Karpas-422 (cell line): ENCODE measurements around the gene ELF5. TPM values are rescaled to one million over a fixed set of nuclear protein-coding genes. Genes with fewer than 3 reads are reported as not detected.

Experiments used
- DNase-seq: peaks from one replicate; pipeline ENCODE4 v3.0.0-alpha.2; 2015
- H2AFZ ChIP-seq: fragments of 200-600 bp; sonication (generic); 2 replicates; pipeline ENCODE4 v1.6.1; 2014; ENCODE audit warnings: antibody characterized with exemption, low read length, mixed read lengths
- H3K27ac ChIP-seq: fragments of 200-600 bp; sonication (generic); 2 replicates; pipeline ENCODE4 v1.5.1; 2014; ENCODE audit warnings: mild to moderate bottlenecking, low read length, moderate library complexity
- H3K27me3 ChIP-seq: fragments of 200-600 bp; sonication (generic); 2 replicates; pipeline ENCODE4 v1.6.1; 2014; ENCODE audit warnings: low read length, mixed read lengths
- H3K36me3 ChIP-seq: fragments of 200-600 bp; sonication (generic); 2 replicates; pipeline ENCODE4 v1.6.1; 2014; ENCODE audit warnings: low read length, mixed read lengths; ENCODE audit not compliant: insufficient read depth
- H3K4me1 ChIP-seq: fragments of 200-600 bp; sonication (generic); 2 replicates; pipeline ENCODE4 v1.6.1; 2014; ENCODE audit warnings: mild to moderate bottlenecking, low read length, mixed read lengths
- H3K4me2 ChIP-seq: fragments of 200-600 bp; sonication (generic); 2 replicates; pipeline ENCODE4 v1.6.1; 2014; ENCODE audit warnings: low read length, low read depth, mild to moderate bottlenecking; ENCODE audit not compliant: poor library complexity, severe bottlenecking
- H3K4me3 ChIP-seq: fragments of 200-600 bp; sonication (generic); 2 replicates; pipeline ENCODE4 v1.5.1; 2014; ENCODE audit warnings: mild to moderate bottlenecking, antibody characterized with exemption, low read length, mixed read lengths
- H3K79me2 ChIP-seq: fragments of 200-600 bp; sonication (generic); 2 replicates; pipeline ENCODE4 v1.6.1; 2014; ENCODE audit warnings: mild to moderate bottlenecking, low read length, mixed read lengths
- H3K9ac ChIP-seq: fragments of 200-600 bp; sonication (generic); 2 replicates; pipeline ENCODE4 v1.6.0; 2014; ENCODE audit warnings: low read length
- H3K9me2 ChIP-seq: fragments of 200-600 bp; sonication (generic), shearing (Covaris generic); replicated peaks from 2 replicates; pipeline ENCODE4 v1.6.0; 2014; ENCODE audit warnings: mild to moderate bottlenecking, low read length, moderate library complexity; ENCODE audit not compliant: insufficient read depth
- H3K9me3 ChIP-seq: fragments of 300-700, 200-600 bp; sonication (generic); 2 replicates; pipeline ENCODE4 v1.6.1; 2014; ENCODE audit warnings: low read length, mixed read lengths
- H4K20me1 ChIP-seq: fragments of 200-600 bp; sonication (generic); 2 replicates; pipeline ENCODE4 v1.6.1; 2014; ENCODE audit warnings: mild to moderate bottlenecking, antibody characterized with exemption, low read length, low read depth; ENCODE audit not compliant: insufficient read depth
- total RNA-seq: library from RNA; depleted of rRNA; stranded (reverse); fragments of >200 nt; shearing (Covaris generic); gene quantifications from 2 replicates; pipeline ENCODE4 v1.2.3, GENCODE V29; 2014; ENCODE audit warnings: low replicate concordance

The ELF5 gene
- total RNA-seq, 1 experiment from 2014 or later: not detected

DNA sequence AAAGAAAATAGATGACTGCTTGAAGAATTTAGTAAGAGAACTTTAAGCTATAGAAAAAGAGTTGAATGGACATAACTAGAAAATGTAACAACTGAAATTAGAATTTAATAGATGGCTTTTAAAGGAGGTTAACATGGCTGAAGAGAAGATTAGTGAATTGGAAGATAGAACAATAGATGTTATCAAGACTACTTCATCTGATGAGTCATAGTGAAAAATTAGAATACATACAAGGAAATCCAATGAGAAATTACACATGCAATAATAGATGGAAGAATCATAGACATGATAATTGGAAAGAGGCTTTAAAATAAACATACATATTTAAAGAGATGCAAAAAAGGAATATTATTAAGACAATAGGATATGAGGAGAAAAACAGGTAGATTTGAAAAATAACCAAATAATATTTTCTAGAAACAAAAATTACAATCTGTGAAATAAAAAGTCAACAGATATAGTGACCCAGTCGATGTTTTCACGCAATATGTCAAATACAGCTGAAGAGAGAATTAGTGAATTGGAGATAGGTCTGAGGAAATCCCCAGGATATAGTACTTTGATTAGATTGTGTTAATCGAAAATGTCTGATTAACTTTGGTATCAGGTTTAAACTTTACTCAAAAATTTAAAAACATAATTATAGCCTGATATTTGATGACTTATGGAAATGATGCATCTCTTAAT lies 46.6 kb downstream of the ELF5 start:
- H3K9me2 ChIP-seq: no peaks in the 10 kb centered on the region
- no peaks in the 10 kb centered on the region for H4K20me1 ChIP-seq
- H3K4me2 ChIP-seq: no peak overlapping the region
- H3K9ac ChIP-seq: no peak overlapping the region
- H3K4me3 ChIP-seq: no peak overlapping the region
- peaks cover 11% of the 10 kb centered on the region for H3K9me3 ChIP-seq
- no peak overlapping the region for H2AFZ ChIP-seq
- no peak overlapping the region for H3K27ac ChIP-seq
- no peaks in the 10 kb centered on the region for H3K79me2 ChIP-seq
- peaks cover 7% of the 10 kb centered on the region; the same call in 1 of the 2 replicates for H3K4me1 ChIP-seq
- peaks cover 20% of the 10 kb centered on the region for H3K36me3 ChIP-seq
- DNase-seq: no peak
- H3K27me3 ChIP-seq: no peaks in the 10 kb centered on the region

- Histone ChIP-seq H3K36me3 (peaks cover 20% of the 10 kb centered on the region), H3K4me1 (peaks cover 7% of the 10 kb centered on the region; the same call in 1 of the 2 replicates), H3K4me3 (no peak overlapping the region), H3K9me2 (no peaks in the 10 kb centered on the region), H3K4me2 (no peak overlapping the region), H2AFZ (no peak overlapping the region), H3K9ac (no peak overlapping the region), H3K9me3 (peaks cover 11% of the 10 kb centered on the region), H3K27ac (no peak overlapping the region), H4K20me1 (no peaks in the 10 kb centered on the region), H3K79me2 (no peaks in the 10 kb centered on the region), H3K27me3 (no peaks in the 10 kb centered on the region)
- no peak for DNase-seq
Observed at GRCh38 chr11:34464591-34465051, 49.0 kb downstream of the ELF5 start.

- no peaks in the 10 kb centered on the region for H3K79me2 ChIP-seq
Observed at GRCh38 chr11:34461215-34461614, 52.4 kb downstream of the ELF5 start.

DNA sequence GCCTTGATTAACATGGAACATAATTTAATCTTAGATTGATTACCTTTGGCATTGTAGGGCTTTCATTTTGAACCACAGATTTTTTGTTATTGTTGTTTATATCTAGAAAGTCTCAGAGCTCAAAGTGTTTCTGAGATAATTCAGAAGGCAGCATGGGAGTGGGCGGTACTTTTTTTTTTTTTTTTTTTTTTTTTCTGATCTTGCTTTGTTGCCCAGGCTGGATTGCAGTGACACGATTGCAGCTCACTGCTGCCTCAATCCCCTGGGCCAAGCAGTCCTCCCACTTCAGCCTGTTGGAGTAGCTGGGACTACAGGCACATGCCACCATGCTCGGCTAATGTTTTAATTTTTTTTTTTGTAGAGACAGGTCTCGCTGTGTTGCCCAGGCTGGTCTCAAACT lies 53.3 kb downstream of the ELF5 start:
- no peaks in the 10 kb centered on the region for H3K4me1 ChIP-seq
- no peaks in the 10 kb centered on the region for H3K27me3 ChIP-seq
- H3K36me3 ChIP-seq: peaks cover 13% of the 10 kb centered on the region
- 0 out of 2 replicates have a peak, but pooled peaks cover under 1% of the 10 kb centered on the region for H3K9me3 ChIP-seq
- H2AFZ ChIP-seq: no peak overlapping the region
- no peak for DNase-seq
- H3K9me2 ChIP-seq: no peaks in the 10 kb centered on the region
- H4K20me1 ChIP-seq: no peaks in the 10 kb centered on the region
- no peaks in the 10 kb centered on the region for H3K79me2 ChIP-seq
- H3K4me2 ChIP-seq: no peak overlapping the region
- H3K27ac ChIP-seq: no peak overlapping the region
- no peak overlapping the region for H3K4me3 ChIP-seq
- H3K9ac ChIP-seq: no peak overlapping the region

More at GRCh38 chr11:34461215-34461614, 52.4 kb downstream of the ELF5 start:
- Histone ChIP-seq H3K27ac (no peak overlapping the region), H3K9me3 (0 out of 2 replicates have a peak, but pooled peaks cover 3% of the 10 kb centered on the region), H2AFZ (no peak overlapping the region), H3K4me2 (no peak overlapping the region), H3K4me3 (no peak overlapping the region), H3K4me1 (no peaks in the 10 kb centered on the region), H3K27me3 (no peaks in the 10 kb centered on the region), H3K9ac (no peak overlapping the region), H3K36me3 (peaks cover 22% of the 10 kb centered on the region), H4K20me1 (no peaks in the 10 kb centered on the region), H3K9me2 (no peaks in the 10 kb centered on the region)
- DNase-seq: no peak

DNA sequence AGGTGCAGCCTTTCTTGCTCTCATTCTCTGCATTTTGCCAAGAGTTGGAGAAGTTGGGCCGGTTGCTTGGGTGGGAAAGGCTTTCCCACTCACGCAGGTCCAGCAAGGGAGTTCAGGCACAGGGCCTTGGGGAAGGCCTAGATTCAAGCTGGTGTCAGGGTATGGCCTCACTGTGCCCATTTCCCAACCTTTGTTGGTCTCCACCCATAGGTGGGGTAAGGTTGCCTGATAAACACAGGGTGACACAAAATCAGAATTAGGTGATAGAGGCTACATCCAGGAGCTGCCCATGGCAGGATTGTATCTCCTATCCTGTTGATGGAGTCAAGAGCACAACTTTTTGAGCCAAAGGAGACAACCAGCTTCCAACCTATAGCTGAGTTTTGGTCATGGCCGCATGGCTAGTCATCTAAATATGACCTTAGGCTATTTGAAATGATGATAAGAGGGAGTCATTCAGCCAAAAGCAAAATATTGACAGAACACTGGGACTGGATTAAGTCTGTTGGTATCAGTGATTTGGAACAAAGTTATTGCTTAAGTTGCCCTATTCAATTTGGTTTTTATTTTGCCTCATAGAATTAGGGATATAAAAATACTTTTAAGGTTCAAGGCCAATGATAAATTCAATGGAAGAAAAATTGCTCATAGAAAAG lies 54.0 kb downstream of the ELF5 start:
- no peak for DNase-seq
- H3K9me3 ChIP-seq: no peaks in the 10 kb centered on the region
- H3K27ac ChIP-seq: no peak overlapping the region
- H3K36me3 ChIP-seq: peaks cover 8% of the 10 kb centered on the region; the same call in 1 of the 2 replicates
- no peaks in the 10 kb centered on the region for H4K20me1 ChIP-seq
- no peaks in the 10 kb centered on the region for H3K4me1 ChIP-seq
- H3K9me2 ChIP-seq: no peaks in the 10 kb centered on the region
- no peak overlapping the region for H2AFZ ChIP-seq
- H3K4me3 ChIP-seq: no peak overlapping the region
- H3K79me2 ChIP-seq: no peaks in the 10 kb centered on the region
- no peak overlapping the region for H3K4me2 ChIP-seq
- H3K9ac ChIP-seq: no peak overlapping the region
- H3K27me3 ChIP-seq: no peaks in the 10 kb centered on the region

DNA sequence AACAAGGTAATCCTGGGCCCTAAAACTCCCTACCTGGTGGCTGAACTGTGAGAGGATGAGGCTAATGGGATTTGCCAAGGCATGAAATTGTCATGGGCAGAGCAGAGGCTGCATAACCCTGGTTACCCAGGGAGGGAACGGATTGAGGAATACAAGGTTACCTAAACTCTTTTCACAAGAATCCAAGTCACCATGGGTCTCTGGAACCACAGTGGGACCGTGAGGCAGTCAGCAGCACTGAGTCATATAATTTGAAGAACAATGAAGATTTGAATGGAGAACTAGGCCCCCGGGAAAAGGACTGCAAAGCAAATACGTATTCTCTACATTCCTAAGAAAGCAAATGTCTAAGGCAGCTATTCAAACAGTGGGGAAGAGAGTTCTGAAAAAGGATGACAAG lies 55.1 kb downstream of the ELF5 start:
- H2AFZ ChIP-seq: no peak overlapping the region
- no peak overlapping the region for H3K4me3 ChIP-seq
- H3K27ac ChIP-seq: no peak overlapping the region
- H3K36me3 ChIP-seq: peaks cover 15% of the 10 kb centered on the region
- H3K9ac ChIP-seq: no peak overlapping the region
- H3K27me3 ChIP-seq: no peaks in the 10 kb centered on the region
- no peaks in the 10 kb centered on the region for H4K20me1 ChIP-seq
- H3K9me2 ChIP-seq: no peaks in the 10 kb centered on the region
- no peaks in the 10 kb centered on the region for H3K79me2 ChIP-seq
- no peak for DNase-seq
- no peaks in the 10 kb centered on the region for H3K4me1 ChIP-seq
- H3K4me2 ChIP-seq: no peak overlapping the region
- H3K9me3 ChIP-seq: no peaks in the 10 kb centered on the region

DNA sequence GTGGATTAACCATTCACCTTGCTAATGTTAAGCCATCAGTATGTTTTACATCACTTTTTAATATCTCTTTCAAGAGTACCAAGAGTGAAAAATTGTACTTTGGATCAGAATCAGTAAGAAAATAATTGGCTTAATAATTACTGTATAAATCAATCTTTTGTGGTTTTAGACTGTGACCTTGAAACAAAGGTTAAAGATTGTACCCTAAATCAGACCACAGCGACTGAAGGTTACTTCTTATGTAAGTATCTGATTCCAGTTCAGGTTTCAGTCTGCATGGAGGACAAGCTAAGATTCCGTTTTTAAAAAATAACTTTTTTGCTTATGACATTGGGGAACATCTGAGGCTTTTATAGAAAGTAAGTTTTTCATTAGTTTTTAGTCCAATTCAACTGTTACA lies 56.0 kb downstream of the ELF5 start:
- Histone ChIP-seq H3K27ac (no peak overlapping the region), H3K4me1 (no peaks in the 10 kb centered on the region), H4K20me1 (no peaks in the 10 kb centered on the region), H3K79me2 (no peaks in the 10 kb centered on the region), H3K9me2 (no peaks in the 10 kb centered on the region), H2AFZ (no peak overlapping the region), H3K9ac (no peak overlapping the region), H3K9me3 (no peaks in the 10 kb centered on the region), H3K4me3 (no peak overlapping the region), H3K27me3 (no peaks in the 10 kb centered on the region), H3K4me2 (no peak overlapping the region), H3K36me3 (peaks cover 22% of the 10 kb centered on the region)
- no peak for DNase-seq

GRCh38 chr11:34454308-34455032 lies 59.1 kb downstream of the ELF5 start:
- no peak overlapping the region for H2AFZ ChIP-seq
- H4K20me1 ChIP-seq: no peaks in the 10 kb centered on the region
- no peak overlapping the region for H3K4me3 ChIP-seq
- no peak overlapping the region for H3K9ac ChIP-seq
- H3K4me1 ChIP-seq: no peaks in the 10 kb centered on the region
- no peak overlapping the region for H3K27ac ChIP-seq
- H3K79me2 ChIP-seq: no peaks in the 10 kb centered on the region
- no peak for DNase-seq
- H3K4me2 ChIP-seq: no peak overlapping the region
- H3K36me3 ChIP-seq: peaks cover 22% of the 10 kb centered on the region
- H3K9me2 ChIP-seq: no peaks in the 10 kb centered on the region
- no peaks in the 10 kb centered on the region for H3K9me3 ChIP-seq
- H3K27me3 ChIP-seq: no peaks in the 10 kb centered on the region
